Testis (tissue), 3 donors: ENCODE results near the gene APBB1IP. TPM values are rescaled to one million over a fixed set of nuclear protein-coding genes. Genes with fewer than 3 reads are reported as not detected.
A peak's percentile ranks its signal among the peaks of the same experiment; 100 is the strongest.

Experiments
- DNase-seq: peaks from one replicate; pipeline ENCODE4 v3.0.0-alpha.2; 2019
- H3K27ac ChIP-seq, 2 donors: fragments of 200-600 bp; sonication (generic); one replicate each; pipeline ENCODE4 v1.5.1; 2019
- H3K27me3 ChIP-seq: fragments of 200-600 bp; sonication (generic); one replicate; pipeline ENCODE4 v1.5.1; 2019
- H3K36me3 ChIP-seq: fragments of 200-600 bp; sonication (generic); one replicate; pipeline ENCODE4 v1.5.1; 2017; ENCODE audit warnings: low read depth; ENCODE audit errors: missing control alignments
- H3K4me1 ChIP-seq: fragments of 200-600 bp; sonication (generic); one replicate; pipeline ENCODE4 v1.5.1; 2019
- H3K4me3 ChIP-seq, 2 donors: fragments of 200-600 bp; sonication (generic); one replicate each; pipeline ENCODE4 v1.5.1; 2017 to 2019
- H3K9me3 ChIP-seq: fragments of 200-600 bp; sonication (generic); one replicate; pipeline ENCODE4 v1.5.1; 2017
- CTCF ChIP-seq, 3 experiments: fragments of 450-650 bp in 2 of 3; fragments of 200-600 bp in 1 of 3; sonication (generic) in 1 of 3; IDR thresholded peaks; one replicate each; pipeline ENCODE4 v1.5.1; 2016 to 2019; ENCODE audit warnings: antibody characterized with exemption in 3 of 3, mild to moderate bottlenecking in 2 of 3, moderate library complexity in 1 of 3
- POLR2A ChIP-seq: fragments of 450-650 bp; IDR thresholded peaks from one replicate; pipeline ENCODE4 v1.6.1; 2017; ENCODE audit warnings: antibody characterized with exemption, mild to moderate bottlenecking, moderate library complexity
- WGBS, 2 donors: methylation state at CpG; one replicate each; pipeline ENCODE4 v1.1.5; 2018; 5-methylcytosine and 5-hydroxymethylcytosine counted together
- intact Hi-C: fragments of 100-400 bp; cut with DNase I; formaldehyde crosslinking; loops from one replicate; pipeline ENCODE4 v1.15.1; 2023; ENCODE audit warnings: low total_unique reads
- polyA plus RNA-seq: library from polyadenylated mRNA; stranded (reverse); fragments of 350-450 nt; fragmentation: Illumina TruSeq; extraction: RNeasy Lipid Tissue Mini Kit (QIAGEN cat#74804); gene quantifications from one replicate; pipeline ENCODE4 v1.2.3, GENCODE V29; 2014; ENCODE audit warnings: low read depth, low replicate concordance; ENCODE audit not compliant: insufficient read depth
- total RNA-seq, 2 donors: library from RNA; depleted of rRNA; stranded (reverse); fragments of >200 nt; gene quantifications; one replicate each; pipeline ENCODE4 v1.2.3, GENCODE V29; 2016

APBB1IP gene
- total and polyA plus RNA-seq, 3 donors from 2014 or later, result 0.55 to 3.0 (median 2.0) TPM

- H3K27ac ChIP-seq, result no peak overlapping the region
- intact Hi-C loops, result no loop called here
- TF ChIP-seq POLR2A, result no peak
- no peak for TF ChIP-seq CTCF (IDR thresholded peaks at IDR 0.05)
- H3K4me3 ChIP-seq, result no peak overlapping the region
- no peaks in the 10 kb centered on the region for H3K36me3 ChIP-seq
- WGBS, 2 donors, result 83 to 89% methylated on average over 15 of the region's 15 CpGs
- H3K9me3 ChIP-seq, result no peaks in the 10 kb centered on the region
- no peaks in the 10 kb centered on the region for H3K27me3 ChIP-seq
- no peaks in the 10 kb centered on the region for H3K4me1 ChIP-seq
- no peak for DNase-seq
Measured at GRCh38 chr10:26550774-26551526, 112.8 kb downstream of the APBB1IP start.

- intact Hi-C loops, result no loop called here
- no peak for TF ChIP-seq POLR2A
- no peak for TF ChIP-seq CTCF (IDR thresholded peaks at IDR 0.05)
- 83 to 92% methylated on average over 5 of the region's 5 CpGs for WGBS, 2 donors
Measured at GRCh38 chr10:26554246-26554645, 116.1 kb downstream of the APBB1IP start.

GRCh38 chr10:26555719-26556368 is 117.7 kb downstream of the APBB1IP start:
- no peak for TF ChIP-seq CTCF (IDR thresholded peaks at IDR 0.05)
- Histone ChIP-seq H3K9me3 (no peaks in the 10 kb centered on the region), H3K27ac (no peak overlapping the region), H3K4me1 (no peaks in the 10 kb centered on the region), H3K36me3 (no peaks in the 10 kb centered on the region), H3K27me3 (no peaks in the 10 kb centered on the region), H3K4me3 (no peak overlapping the region)
- DNase-seq, result peak; percentile 36
- 60 to 64% methylated on average over 8 of the region's 8 CpGs for whole genome bisulfite sequencing, 2 donors
- intact Hi-C loops, result no loop called here

More at GRCh38 chr10:26554246-26554645, 116.1 kb downstream of the APBB1IP start:
- Histone ChIP-seq H3K4me3 (no peak overlapping the region), H3K27me3 (no peaks in the 10 kb centered on the region), H3K9me3 (no peaks in the 10 kb centered on the region), H3K4me1 (no peaks in the 10 kb centered on the region), H3K27ac (no peak overlapping the region), H3K36me3 (no peaks in the 10 kb centered on the region)
- DNase-seq, result no peak

- Histone ChIP-seq H3K36me3 (no peaks in the 10 kb centered on the region), H3K27ac (no peak overlapping the region), H3K9me3 (no peaks in the 10 kb centered on the region), H3K27me3 (no peaks in the 10 kb centered on the region), H3K4me1 (no peaks in the 10 kb centered on the region), H3K4me3 (no peak overlapping the region)
- intact Hi-C loops, result no loop called here
- peak; percentile 56 to 65 (median 63) for TF ChIP-seq CTCF (IDR thresholded peaks at IDR 0.05)
- no peak for TF ChIP-seq POLR2A
- peak; percentile 21 for DNase-seq
- WGBS, 2 donors, result 34 to 40% methylated on average over 9 of the region's 9 CpGs
Measured at GRCh38 chr10:26556748-26557640, 118.9 kb downstream of the APBB1IP start.
